Endothelial cell of umbilical vein (primary cell): ENCODE data around the gene HOXB6. TPM values are rescaled to one million over a fixed set of nuclear protein-coding genes. Genes with fewer than 3 reads are reported as not detected.

Experiments
- BruUV-seq: library from RNA; stranded (reverse); fragments of 400-500 nt; replicated peaks from 2 replicates; lab custom pipeline; 2021; lab: Mats Ljungman, UMichigan
- CTCF ChIA-PET: fragments of 300-600, 350-600 bp; sonication (Branson Sonifier 250); formaldehyde crosslinking; loops from one replicate; lab custom pipeline; 2021; ENCODE audit warnings: antibody characterized with exemption, inconsistent platforms; lab: Charles Lee
- POLR2A ChIA-PET: fragments of 300-600, 350-600 bp; sonication (Branson Sonifier 250); formaldehyde crosslinking; loops from one replicate; lab custom pipeline; 2021; ENCODE audit warnings: antibody characterized with exemption, inconsistent platforms; lab: Charles Lee
- DNase-seq: peaks from one replicate; pipeline ENCODE4 v3.0.0-alpha.2; 2011; ENCODE audit warnings: low read depth, low spot score
- FAIRE-seq: peaks from 2 replicates; lab custom pipeline; 2011; peaks lifted over from hg19 to GRCh38; lab: Jason Lieb, UNC
- H2AFZ ChIP-seq: 2 replicates; pipeline ENCODE4 v1.6.0; 2012; ENCODE audit warnings: low read depth, low read length, control low read depth, inconsistent platforms
- H3K27ac ChIP-seq: 2 replicates; pipeline ENCODE4 v1.5.1; 2011; ENCODE audit warnings: low read depth, mild to moderate bottlenecking, control low read depth, low read length, moderate library complexity; ENCODE audit not compliant: insufficient read depth
- H3K27me3 ChIP-seq, 2 experiments: 2 replicates each; pipeline versions ENCODE4 v1.6.0 to v1.6.1; 2011; ENCODE audit warnings: low read length in 2 of 2, mixed read lengths in 1 of 2; ENCODE audit not compliant: control insufficient read depth in 2 of 2, insufficient read depth in 2 of 2
- H3K36me3 ChIP-seq, 2 experiments: 2 replicates in 1 of 2; 3 replicates in 1 of 2; pipeline ENCODE4 v1.5.1; 2011; ENCODE audit warnings: low read length in 2 of 2, mild to moderate bottlenecking in 1 of 2, moderate library complexity in 1 of 2; ENCODE audit not compliant: control insufficient read depth in 2 of 2, insufficient read depth in 2 of 2; ENCODE audit errors: extremely low read depth in 1 of 2
- H3K4me1 ChIP-seq: 3 replicates; pipeline ENCODE4 v1.5.1; 2011; ENCODE audit warnings: mild to moderate bottlenecking, low read length; ENCODE audit not compliant: control insufficient read depth, insufficient read depth; ENCODE audit errors: extremely low read depth
- H3K4me2 ChIP-seq: 2 replicates; pipeline ENCODE4 v1.6.1; 2011; ENCODE audit warnings: low read length, control low read depth, mixed read lengths; ENCODE audit not compliant: insufficient read depth
- H3K4me3 ChIP-seq, 3 experiments: fragments of 200-600 bp in 1 of 3; sonication (generic), shearing (Covaris generic) in 1 of 3; replicated peaks in 1 of 3; 2 replicates each; pipeline ENCODE4 v1.5.1; 2011 to 2016; ENCODE audit warnings: control low read depth in 3 of 3, low read length in 3 of 3, mild to moderate bottlenecking in 2 of 3, inconsistent platforms in 1 of 3, low read depth in 1 of 3, moderate library complexity in 1 of 3; ENCODE audit not compliant: insufficient read depth in 1 of 3
- H3K79me2 ChIP-seq: 2 replicates; pipeline ENCODE4 v1.6.0; 2012; ENCODE audit warnings: low read length, inconsistent platforms; ENCODE audit not compliant: control insufficient read depth, insufficient read depth
- H3K9ac ChIP-seq: replicated peaks from 2 replicates; pipeline ENCODE3; 2011; ENCODE audit warnings: low read length, control low read depth; ENCODE audit not compliant: insufficient read depth; ENCODE audit errors: extremely low read depth
- H3K9me1 ChIP-seq: replicated peaks from 3 replicates; pipeline ENCODE4 v1.6.0; 2011; ENCODE audit warnings: mild to moderate bottlenecking, low read length; ENCODE audit not compliant: control insufficient read depth, insufficient read depth; ENCODE audit errors: extremely low read depth
- H3K9me3 ChIP-seq: replicated peaks from 2 replicates; pipeline ENCODE4 v1.5.1; 2012; ENCODE audit warnings: low read length, inconsistent platforms; ENCODE audit not compliant: control insufficient read depth, insufficient read depth
- H4K20me1 ChIP-seq: replicated peaks from 2 replicates; pipeline ENCODE3; 2011; ENCODE audit warnings: mild to moderate bottlenecking, low read length; ENCODE audit not compliant: control insufficient read depth, insufficient read depth; ENCODE audit errors: extremely low read depth
- CTCF ChIP-seq, 2 donors: IDR thresholded peaks; 1 replicate in 1 of 2; 2 replicates in 1 of 2; pipeline ENCODE4 v1.5.1; 2011; ENCODE audit warnings: low read length in 2 of 2, mild to moderate bottlenecking in 2 of 2, moderate library complexity in 2 of 2, control low read depth in 1 of 2, inconsistent platforms in 1 of 2, low read depth in 1 of 2; ENCODE audit not compliant: insufficient read depth in 1 of 2; ENCODE audit errors: extremely low read depth in 1 of 2
- EZH2 ChIP-seq: IDR thresholded peaks from 2 replicates; pipeline ENCODE4 v1.6.1; 2012; ENCODE audit warnings: borderline replicate concordance, low read depth, mild to moderate bottlenecking, moderate library complexity, low read length, inconsistent platforms; ENCODE audit not compliant: severe bottlenecking
- FOS ChIP-seq: IDR thresholded peaks from 2 replicates; pipeline ENCODE4 v1.6.1; 2011; ENCODE audit warnings: mild to moderate bottlenecking, low read length, moderate library complexity, borderline replicate concordance; ENCODE audit not compliant: insufficient read depth
- GATA2 ChIP-seq: IDR thresholded peaks from 2 replicates; pipeline ENCODE4 v1.7.0; 2011; ENCODE audit warnings: low read depth, mild to moderate bottlenecking, moderate library complexity, mixed read lengths, low read length; ENCODE audit not compliant: insufficient read length, insufficient read depth
- JUN ChIP-seq: IDR thresholded peaks from 2 replicates; pipeline ENCODE4 v1.6.1; 2011; ENCODE audit warnings: borderline replicate concordance, low read depth; ENCODE audit not compliant: insufficient read length, insufficient read depth
- MAX ChIP-seq: IDR thresholded peaks from 2 replicates; pipeline ENCODE4 v1.6.1; 2011; ENCODE audit not compliant: insufficient read depth, insufficient read length
- MYC ChIP-seq: IDR thresholded peaks from one replicate; pipeline ENCODE4 v1.6.1; 2011; ENCODE audit warnings: mild to moderate bottlenecking, low read depth, low read length
- POLR2A ChIP-seq: IDR thresholded peaks from 2 replicates; pipeline ENCODE4 v1.6.1; 2012; ENCODE audit warnings: low read depth, mild to moderate bottlenecking, control low read depth, low read length
- POLR2AphosphoS5 ChIP-seq: IDR thresholded peaks from 2 replicates; pipeline ENCODE4 v1.6.1; 2012; ENCODE audit warnings: low read depth, mild to moderate bottlenecking, control low read depth, low read length, moderate library complexity; ENCODE audit not compliant: insufficient read depth
- dilution Hi-C: fragments of 300-500 bp; cut with MboI; formaldehyde crosslinking; loops from one replicate; pipeline ENCODE4 v1.15.0; 2019; ENCODE audit warnings: low sequenced_read_pairs; ENCODE audit not compliant: extremely low pct_ligation_motif_present
- intact Hi-C: fragments of 100-400 bp; cut with micrococcal nuclease; formaldehyde crosslinking; loops from one replicate; pipeline ENCODE4 v1.10.0; 2022
- polyA plus RNA-seq, 4 experiments: library from polyadenylated mRNA; depleted of rRNA in 3 of 4; stranded (reverse) in 3 of 4; unstranded in 1 of 4; fragments of >200 nt; gene quantifications; 2 replicates each; pipeline versions ENCODE4 v1.2.1 to v1.2.3, GENCODE V29; 2011 to 2012; ENCODE audit warnings: missing spikeins in 1 of 4
- total RNA-seq: library from RNA; stranded (reverse); gene quantifications from 2 replicates; pipeline ENCODE4 v1.2.3, GENCODE V29; 2021

Gene HOXB6
- total and polyA plus RNA-seq, 2 donors (not counting 3 experiments of a cell fraction or from before 2014, with no cell fraction given): 8.8 to 24.0 TPM

- Histone ChIP-seq H3K9ac (no peak overlapping the region), H3K36me3 (no peaks in the 10 kb centered on the region), H3K4me3 (no peak overlapping the region), H4K20me1 (no peaks in the 10 kb centered on the region), H3K4me2 (no peak overlapping the region), H3K9me3 (no peaks in the 10 kb centered on the region), H3K27me3 (peaks cover 31 to 37% of the 10 kb centered on the region in 2 experiments), H3K79me2 (no peaks in the 10 kb centered on the region), H2AFZ (no peak overlapping the region), H3K27ac (no peak overlapping the region), H3K4me1 (no peaks in the 10 kb centered on the region), H3K9me1 (no peaks in the 10 kb centered on the region)
- FAIRE-seq (no peak), DNase-seq (no peak)
- TF ChIP-seq POLR2A (no peak), CTCF (IDR thresholded peaks at IDR 0.05; ENCODE audit: extremely low read depth in 1 of 2, insufficient read depth in 1 of 2, low read depth in 1 of 2, low read length in 2 of 2) (no peak), POLR2AphosphoS5 (no peak), EZH2 (no peak), MYC (no peak), FOS (no peak), MAX (no peak), JUN (no peak), GATA2 (no peak)
- CTCF ChIA-PET: interaction anchor here (0.5 to 1.8 kb wide), 7 partner anchors 10 to 229 kb away, joined by 3 to 11 read pairs (median 3); no protein-coding TSS in a partner anchor
- POLR2A ChIA-PET: no interaction called here
- intact Hi-C loops (no loop called here), dilution Hi-C loops (loop anchor here (25.0 kb wide), 1 partner anchor 113 kb away; no protein-coding TSS in a partner anchor)
- BruUV-seq: no TSS peak
These were observed 45.0 kb upstream of the HOXB6 start for GRCh38 chr17:48649741-48650140.
